Measurements from ENCODE around the gene APC2.
"Not testable (repeated sequence)": the region's sequence is repeated elsewhere in the genome, so short reads cannot be mapped to it uniquely, and the experiment has no call there.

APC2 gene

GRCh38 chr19:1434577-1435060, 15.3 kb upstream of the APC2 start:
- in situ Hi-C loops (cut with MboI; ENCODE audit: low sequenced_read_pairs, unreplicated experiment): no loop called here
- no peak for DNase-seq (ENCODE audit: low spot score)
- no peak for TF ChIP-seq CTCF (IDR thresholded peaks at IDR 0.05; ENCODE audit: borderline replicate concordance, control extremely low read depth, extremely low read depth, insufficient read depth, missing control alignments)

GRCh38 chr19:1435378-1435989, 14.4 kb upstream of the APC2 start:
- no peak for DNase-seq (ENCODE audit: low spot score)
- no peak for TF ChIP-seq CTCF (IDR thresholded peaks at IDR 0.05; ENCODE audit: borderline replicate concordance, control extremely low read depth, extremely low read depth, insufficient read depth, missing control alignments)
- in situ Hi-C loops (cut with MboI; ENCODE audit: low sequenced_read_pairs, unreplicated experiment): no loop called here

GRCh38 chr19:1437609-1438008, 12.3 kb upstream of the APC2 start:
- in situ Hi-C loops (cut with MboI; ENCODE audit: low sequenced_read_pairs, unreplicated experiment): no loop called here
- TF ChIP-seq CTCF (IDR thresholded peaks at IDR 0.05; ENCODE audit: borderline replicate concordance, control extremely low read depth, extremely low read depth, insufficient read depth, missing control alignments): no peak
- no peak for DNase-seq (ENCODE audit: low spot score)

- peak; percentile 98 for TF ChIP-seq CTCF (IDR thresholded peaks at IDR 0.05; ENCODE audit: borderline replicate concordance, control extremely low read depth, extremely low read depth, insufficient read depth, missing control alignments)
- in situ Hi-C loops (cut with MboI; ENCODE audit: low sequenced_read_pairs, unreplicated experiment): no loop called here
- peak; percentile 99 for DNase-seq (ENCODE audit: low spot score)
Measured at GRCh38 chr19:1438035-1438932, 11.6 kb upstream of the APC2 start, which contains the start of gene RPS15. TSS of gene RPS15 (plus strand) at chr19:1438396. CDS start at chr19:1438426, 30 bp downstream.

- DNase-seq (ENCODE audit: low spot score): no peak
- no peak for TF ChIP-seq CTCF (IDR thresholded peaks at IDR 0.05; ENCODE audit: borderline replicate concordance, control extremely low read depth, extremely low read depth, insufficient read depth, missing control alignments)
- in situ Hi-C loops (cut with MboI; ENCODE audit: low sequenced_read_pairs, unreplicated experiment): no loop called here
Measured at GRCh38 chr19:1438933-1439354, 11.0 kb upstream of the APC2 start.

GRCh38 chr19:1439525-1440417, 10.2 kb upstream of the APC2 start:
- in situ Hi-C loops (cut with MboI; ENCODE audit: low sequenced_read_pairs, unreplicated experiment); DNase-seq (ENCODE audit: low spot score): not testable (repeated sequence)

All from GM13976 (cell line).